ENCODE results near the gene PCDH9.

DNA sequence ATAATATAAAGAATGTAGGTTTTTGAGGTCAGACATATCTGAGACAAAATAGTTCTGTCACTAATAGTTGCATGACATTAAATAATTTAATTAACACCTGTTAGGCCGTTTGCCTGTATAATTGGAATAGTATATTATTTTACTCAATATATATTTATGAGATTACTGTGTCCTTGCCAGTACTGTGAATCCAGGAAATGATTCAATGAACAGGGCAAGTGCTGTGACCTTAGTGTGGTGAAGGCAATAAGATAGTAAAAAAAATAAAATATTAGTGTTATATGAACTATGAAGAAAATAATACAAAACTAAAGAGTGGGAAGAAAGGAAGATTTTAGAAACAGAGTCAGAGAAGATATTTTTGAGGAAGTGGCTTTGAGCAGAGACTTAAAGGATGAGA is 403.7 kb downstream of the PCDH9 start:
- TF ChIP-seq CTCF (IDR thresholded peaks at IDR 0.05), result no peak
- no peak for TF ChIP-seq POLR2A (IDR thresholded peaks at IDR 0.05)
